ENCODE data around the gene RLBP1. TPM values are rescaled to one million over a fixed set of nuclear protein-coding genes. Genes with fewer than 3 reads are reported as not detected.

Gene RLBP1
- total and polyA plus RNA-seq, 2 donors (not counting 3 experiments of a cell fraction or from before 2014, with no cell fraction given): not detected

DNA sequence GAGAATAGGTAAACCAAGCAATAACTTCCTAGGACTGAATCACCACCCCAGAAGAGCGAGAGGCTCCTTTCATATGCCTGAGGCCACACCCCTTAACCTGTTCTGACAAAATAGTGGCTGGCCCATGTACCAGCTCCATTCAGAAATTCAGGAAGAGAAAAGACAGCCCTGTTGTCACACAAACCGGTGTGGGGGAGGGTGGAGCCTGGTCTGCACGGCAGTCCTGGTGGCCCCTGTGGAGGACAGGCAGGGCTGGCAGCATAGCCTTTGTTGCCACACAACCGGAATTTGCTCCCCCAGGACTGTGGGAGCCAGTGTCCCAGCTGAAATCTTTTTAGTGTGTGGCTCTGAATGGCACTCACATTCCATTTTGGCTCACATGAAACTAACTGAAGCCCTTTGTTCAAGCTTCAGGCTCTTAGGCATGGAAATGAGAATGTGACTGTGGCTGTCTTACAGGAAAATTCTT is 23.8 kb downstream of the RLBP1 start:
- Histone ChIP-seq H3K4me3 (replicated peaks in 1 of 3; ENCODE audit: insufficient read depth in 1 of 3, low read depth in 1 of 3, low read length in 3 of 3) (no peak overlapping the region), H3K4me2 (ENCODE audit: insufficient read depth, low read length) (no peak overlapping the region), H2AFZ (ENCODE audit: low read depth, low read length) (no peak overlapping the region), H3K9ac (replicated peaks; ENCODE audit: extremely low read depth, insufficient read depth, low read length) (no peak overlapping the region), H3K36me3 (ENCODE audit: control insufficient read depth in 2 of 2, extremely low read depth in 1 of 2, insufficient read depth in 2 of 2, low read length in 2 of 2) (no peaks in the 10 kb centered on the region), H3K9me1 (replicated peaks; ENCODE audit: control insufficient read depth, extremely low read depth, insufficient read depth, low read length) (no peaks in the 10 kb centered on the region), H3K9me3 (replicated peaks; ENCODE audit: control insufficient read depth, insufficient read depth, low read length) (no peaks in the 10 kb centered on the region), H3K4me1 (ENCODE audit: control insufficient read depth, extremely low read depth, insufficient read depth, low read length) (peaks cover 11% of the 10 kb centered on the region), H3K79me2 (ENCODE audit: control insufficient read depth, insufficient read depth, low read length) (no peaks in the 10 kb centered on the region), H3K27ac (ENCODE audit: insufficient read depth, low read depth, low read length) (no peak overlapping the region), H3K27me3 (ENCODE audit: control insufficient read depth in 2 of 2, insufficient read depth in 2 of 2, low read length in 2 of 2) (no peaks in the 10 kb centered on the region), H4K20me1 (replicated peaks; ENCODE audit: control insufficient read depth, extremely low read depth, insufficient read depth, low read length) (no peaks in the 10 kb centered on the region)
- intact Hi-C loops (cut with micrococcal nuclease): no loop called here
- BruUV-seq (replicated peaks): no TSS peak
- FAIRE-seq: no peak
- ChIA-PET POLR2A (no interaction called here), CTCF (interaction anchor here (7.3 kb wide), 1 partner anchor 9 kb away, joined by 80 read pairs; no protein-coding TSS in a partner anchor)
- TF ChIP-seq MYC (IDR thresholded peaks at IDR 0.05; ENCODE audit: low read depth, low read length) (no peak), JUN (IDR thresholded peaks at IDR 0.05; ENCODE audit: borderline replicate concordance, insufficient read depth, insufficient read length, low read depth) (no peak), POLR2AphosphoS5 (IDR thresholded peaks at IDR 0.05; ENCODE audit: insufficient read depth, low read depth, low read length) (no peak), EZH2 (IDR thresholded peaks at IDR 0.05; ENCODE audit: borderline replicate concordance, low read depth, low read length, severe bottlenecking) (no peak), GATA2 (IDR thresholded peaks at IDR 0.05; ENCODE audit: insufficient read depth, insufficient read length, low read depth, low read length) (no peak), CTCF (IDR thresholded peaks at IDR 0.05; ENCODE audit: extremely low read depth in 1 of 2, insufficient read depth in 1 of 2, low read depth in 1 of 2, low read length in 2 of 2) (no peak), FOS (IDR thresholded peaks at IDR 0.05; ENCODE audit: borderline replicate concordance, insufficient read depth, low read length) (no peak), POLR2A (IDR thresholded peaks at IDR 0.05; ENCODE audit: low read depth, low read length) (no peak)
- TF ChIP-seq, protein P1, sequence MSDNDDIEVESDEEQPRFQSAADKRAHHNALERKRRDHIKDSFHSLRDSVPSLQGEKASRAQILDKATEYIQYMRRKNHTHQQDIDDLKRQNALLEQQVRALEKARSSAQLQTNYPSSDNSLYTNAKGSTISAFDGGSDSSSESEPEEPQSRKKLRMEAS (IDR thresholded peaks at IDR 0.05; ENCODE audit: insufficient read depth, insufficient read length): no peak
- DNase-seq (ENCODE audit: low read depth, low spot score): no peak
- dilution Hi-C loops (cut with MboI; ENCODE audit: extremely low pct_ligation_motif_present, low sequenced_read_pairs): no loop called here
